ENCODE results near the gene UNC93B1. TPM values are rescaled to one million over a fixed set of nuclear protein-coding genes. Genes with fewer than 3 reads are reported as not detected.

UNC93B1 gene
- total RNA-seq, 2 experiments from 2014 or later = 21.3 to 22.0 TPM

DNA sequence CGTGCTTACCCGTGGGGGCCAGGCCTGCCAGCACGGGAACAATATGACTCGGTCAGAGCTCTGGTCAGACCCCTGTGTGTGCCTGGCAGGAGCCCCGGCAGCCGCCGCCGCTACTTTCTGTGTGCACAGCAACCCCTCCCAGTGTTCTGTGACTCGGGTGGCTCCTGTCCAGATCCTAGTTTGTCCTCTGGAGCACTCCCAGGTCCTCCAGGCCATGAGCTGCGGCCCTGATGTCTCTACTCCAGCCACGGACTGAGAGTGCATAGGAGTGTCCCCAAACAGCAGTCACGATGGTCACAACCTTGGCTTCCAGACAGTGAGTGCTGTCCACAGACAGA lies 29.8 kb upstream of the UNC93B1 start:
- H3K36me3 Mint-ChIP-seq (ENCODE audit: low read depth) = peaks cover 16% of the 10 kb centered on the region
- H3K27ac ChIP-seq (ENCODE audit: low read depth in 1 of 2, low read length in 2 of 2) = no peak overlapping the region
- peaks cover 71% of the 10 kb centered on the region for H3K4me1 ChIP-seq (ENCODE audit: insufficient read depth, low read length)
- ChIA-PET POLR2A (interaction anchor here (1.6 kb wide), 1 partner anchor 9 kb away, joined by 5 read pairs; no protein-coding TSS in a partner anchor), CTCF (no interaction called here)
- intact Hi-C loops (cut with DNase I, micrococcal nuclease) = loop anchor here in 1 of 2 experiments (5.0 kb wide), 1 partner anchor 226 kb away; no protein-coding TSS in a partner anchor
- H3K9me3 ChIP-seq (ENCODE audit: control insufficient read depth in 1 of 2, insufficient read depth in 1 of 2, low read length in 2 of 2) = no peaks in the 10 kb centered on the region
- DNase-seq = no peak
- H3K27me3 Mint-ChIP-seq = no peaks in the 10 kb centered on the region
- no peak for TF ChIP-seq CTCF (IDR thresholded peaks at IDR 0.05)
- ATAC-seq (ENCODE audit: poor library complexity) = no peak
- no peak overlapping the region for H3K4me3 ChIP-seq (ENCODE audit: low read length)
- no peaks in the 10 kb centered on the region for H3K27me3 ChIP-seq (ENCODE audit: control insufficient read depth in 1 of 2, insufficient read depth in 2 of 2, low read length in 2 of 2)
- H3K4me3 Mint-ChIP-seq = peak overlapping the region; percentile 34
- no peaks in the 10 kb centered on the region for H3K9me3 Mint-ChIP-seq
- H3K27ac Mint-ChIP-seq = no peak overlapping the region
- peaks cover 25% of the 10 kb centered on the region for H3K36me3 ChIP-seq (ENCODE audit: insufficient read depth, low read length)
- peaks cover 37% of the 10 kb centered on the region for H3K4me1 Mint-ChIP-seq (ENCODE audit: low read depth)

DNA sequence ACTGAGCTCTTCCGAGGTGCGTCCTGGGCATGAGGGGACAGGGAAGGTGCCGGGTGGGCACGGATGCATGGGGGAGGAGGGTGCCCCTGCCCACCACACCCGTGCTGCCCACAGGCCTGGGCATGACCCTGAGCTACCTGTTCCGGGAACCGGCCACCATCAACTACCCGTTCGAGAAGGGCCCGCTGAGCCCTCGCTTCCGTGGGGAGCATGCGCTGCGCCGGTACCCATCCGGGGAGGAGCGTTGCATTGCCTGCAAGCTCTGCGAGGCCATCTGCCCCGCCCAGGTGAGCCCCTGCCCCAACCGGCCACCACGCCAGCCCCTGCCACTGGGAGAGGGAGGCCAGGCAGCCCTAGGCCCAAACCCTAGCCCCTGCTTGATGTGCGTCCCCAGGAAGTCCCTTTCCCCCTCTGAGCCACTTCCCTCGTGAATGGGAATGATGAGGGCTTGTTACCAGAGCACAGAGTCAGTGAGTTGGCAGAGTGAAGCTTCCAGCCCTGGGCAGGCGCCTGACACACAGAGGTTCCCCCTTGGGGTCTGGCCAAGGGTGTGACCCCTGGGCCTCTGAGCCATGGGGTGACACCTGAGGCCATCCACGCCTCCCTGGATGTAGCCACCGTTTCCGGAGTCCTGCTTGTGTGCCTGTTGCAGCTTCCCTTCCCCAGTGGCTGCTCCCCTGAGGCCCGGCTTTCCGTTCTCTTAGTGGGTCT lies 29.3 kb upstream of the UNC93B1 start:
- Mint-ChIP-seq H3K9me3 (no peaks in the 10 kb centered on the region), H3K27me3 (no peaks in the 10 kb centered on the region), H3K4me1 (ENCODE audit: low read depth) (peaks cover 37% of the 10 kb centered on the region), H3K36me3 (ENCODE audit: low read depth) (peaks cover 16% of the 10 kb centered on the region), H3K4me3 (peak overlapping the region; percentile 34), H3K27ac (no peak overlapping the region)
- no peak for ATAC-seq (ENCODE audit: poor library complexity)
- Histone ChIP-seq H3K4me1 (ENCODE audit: insufficient read depth, low read length) (peaks cover 66% of the 10 kb centered on the region), H3K27me3 (ENCODE audit: control insufficient read depth in 1 of 2, insufficient read depth in 2 of 2, low read length in 2 of 2) (no peaks in the 10 kb centered on the region), H3K9me3 (ENCODE audit: control insufficient read depth in 1 of 2, insufficient read depth in 1 of 2, low read length in 2 of 2) (no peaks in the 10 kb centered on the region), H3K27ac (ENCODE audit: low read depth in 1 of 2, low read length in 2 of 2) (no peak overlapping the region), H3K36me3 (ENCODE audit: insufficient read depth, low read length) (peaks cover 25% of the 10 kb centered on the region), H3K4me3 (ENCODE audit: low read length) (no peak overlapping the region)
- POLR2A ChIA-PET = interaction anchor here (1.6 kb wide), 1 partner anchor 9 kb away, joined by 5 read pairs; no protein-coding TSS in a partner anchor
- CTCF ChIA-PET = no interaction called here
- TF ChIP-seq CTCF (IDR thresholded peaks at IDR 0.05) = no peak
- intact Hi-C loops (cut with DNase I, micrococcal nuclease) = loop anchor here in 1 of 2 experiments (5.0 kb wide), 1 partner anchor 226 kb away; no protein-coding TSS in a partner anchor
- no peak for DNase-seq

DNA sequence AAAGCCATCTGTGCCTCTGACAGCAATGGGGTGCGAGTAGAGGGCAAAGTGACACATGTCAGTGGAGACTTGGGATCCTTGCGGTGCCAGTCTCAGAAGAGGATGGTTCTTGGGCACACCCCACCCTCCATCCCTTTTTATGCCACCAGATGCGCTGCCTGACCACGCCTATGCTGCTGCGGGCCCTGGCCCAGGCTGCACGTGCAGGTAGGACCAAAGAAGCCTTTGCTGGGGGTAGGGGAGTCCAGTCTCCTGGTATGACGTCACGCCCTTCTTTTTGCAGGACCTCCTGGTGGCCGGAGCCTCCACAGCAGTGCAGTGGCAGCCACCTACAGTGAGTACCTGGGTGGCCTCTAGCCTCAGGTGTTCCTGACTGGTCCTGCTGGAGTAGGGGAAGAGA lies 28.1 kb upstream of the UNC93B1 start:
- Mint-ChIP-seq H3K27me3 (no peaks in the 10 kb centered on the region), H3K4me1 (ENCODE audit: low read depth) (peaks cover 29% of the 10 kb centered on the region), H3K4me3 (peak overlapping the region; percentile 94), H3K9me3 (no peaks in the 10 kb centered on the region), H3K36me3 (ENCODE audit: low read depth) (peaks cover 15% of the 10 kb centered on the region), H3K27ac (peak overlapping the region; percentile 87)
- ChIA-PET CTCF (no interaction called here), POLR2A (interaction anchor here (0.8 kb wide), 1 partner anchor 126 kb away, joined by 3 read pairs; no protein-coding TSS in a partner anchor)
- no peak for TF ChIP-seq CTCF (IDR thresholded peaks at IDR 0.05)
- Histone ChIP-seq H3K9me3 (ENCODE audit: control insufficient read depth in 1 of 2, insufficient read depth in 1 of 2, low read length in 2 of 2) (no peaks in the 10 kb centered on the region), H3K36me3 (ENCODE audit: insufficient read depth, low read length) (peaks cover 25% of the 10 kb centered on the region), H3K4me1 (ENCODE audit: insufficient read depth, low read length) (peaks cover 55% of the 10 kb centered on the region), H3K4me3 (ENCODE audit: low read length) (no peak overlapping the region), H3K27me3 (ENCODE audit: control insufficient read depth in 1 of 2, insufficient read depth in 2 of 2, low read length in 2 of 2) (no peaks in the 10 kb centered on the region), H3K27ac (ENCODE audit: low read depth in 1 of 2, low read length in 2 of 2) (no peak overlapping the region)
- DNase-seq (no peak), ATAC-seq (ENCODE audit: poor library complexity) (no peak)
- intact Hi-C loops (cut with DNase I, micrococcal nuclease) = loop anchor here in 1 of 2 experiments (5.0 kb wide), 1 partner anchor 225 kb away; no protein-coding TSS in a partner anchor
